Measurements from ENCODE around the gene SOX8. TPM values are rescaled to one million over a fixed set of nuclear protein-coding genes. Genes with fewer than 3 reads are reported as not detected.

SOX8 gene
- total RNA-seq, 1 donor from 2014 or later = 0.81 TPM

GRCh38 chr16:966035-966434 lies 15.5 kb upstream of the SOX8 start:
- no peak for ATAC-seq
- H3K9me3 ChIP-seq = no peaks in the 10 kb centered on the region
- TF ChIP-seq CTCF (IDR thresholded peaks at IDR 0.05) = no peak
- H3K27ac ChIP-seq = no peak overlapping the region
- peaks cover 8% of the 10 kb centered on the region for H3K4me1 ChIP-seq
- H3K36me3 ChIP-seq = no peaks in the 10 kb centered on the region
- no peak overlapping the region for H3K4me3 ChIP-seq
- intact Hi-C loops (cut with DNase I) = no loop called here
- DNase-seq = peak; percentile 63
- H3K27me3 ChIP-seq = no peaks in the 10 kb centered on the region

GRCh38 chr16:966505-966904 lies 15.1 kb upstream of the SOX8 start:
- no peak for DNase-seq
- Histone ChIP-seq H3K36me3 (no peaks in the 10 kb centered on the region), H3K27ac (no peak overlapping the region), H3K27me3 (no peaks in the 10 kb centered on the region), H3K9me3 (no peaks in the 10 kb centered on the region), H3K4me3 (no peak overlapping the region), H3K4me1 (peaks cover 12% of the 10 kb centered on the region)
- no peak for TF ChIP-seq CTCF (IDR thresholded peaks at IDR 0.05)
- intact Hi-C loops (cut with DNase I) = no loop called here
- no peak for ATAC-seq

- no peak for TF ChIP-seq CTCF (IDR thresholded peaks at IDR 0.05)
- H3K4me3 ChIP-seq = no peak overlapping the region
- no peaks in the 10 kb centered on the region for H3K36me3 ChIP-seq
- H3K4me1 ChIP-seq = peaks cover 12% of the 10 kb centered on the region
- H3K9me3 ChIP-seq = no peaks in the 10 kb centered on the region
- H3K27ac ChIP-seq = no peak overlapping the region
- DNase-seq (peak; percentile 46), ATAC-seq (no peak)
- no peaks in the 10 kb centered on the region for H3K27me3 ChIP-seq
- intact Hi-C loops (cut with DNase I) = no loop called here
Measured at GRCh38 chr16:967077-967541, 14.5 kb upstream of the SOX8 start.

- Histone ChIP-seq H3K27ac (no peak overlapping the region), H3K4me1 (peaks cover 12% of the 10 kb centered on the region), H3K4me3 (no peak overlapping the region), H3K9me3 (no peaks in the 10 kb centered on the region), H3K27me3 (no peaks in the 10 kb centered on the region), H3K36me3 (no peaks in the 10 kb centered on the region)
- ATAC-seq = no peak
- intact Hi-C loops (cut with DNase I) = no loop called here
- TF ChIP-seq CTCF (IDR thresholded peaks at IDR 0.05) = no peak
- DNase-seq = peak; percentile 59
Measured at GRCh38 chr16:967546-968295, 13.8 kb upstream of the SOX8 start.

GRCh38 chr16:968620-969019 lies 12.9 kb upstream of the SOX8 start:
- intact Hi-C loops (cut with DNase I) = no loop called here
- H3K36me3 ChIP-seq = no peaks in the 10 kb centered on the region
- no peak overlapping the region for H3K27ac ChIP-seq
- ATAC-seq = no peak
- peaks cover 12% of the 10 kb centered on the region for H3K4me1 ChIP-seq
- DNase-seq = no peak
- TF ChIP-seq CTCF (IDR thresholded peaks at IDR 0.05) = no peak
- H3K9me3 ChIP-seq = no peaks in the 10 kb centered on the region
- no peak overlapping the region for H3K4me3 ChIP-seq
- H3K27me3 ChIP-seq = no peaks in the 10 kb centered on the region
